Upper lobe of left lung (tissue), 6 donors: Measurements from ENCODE around the gene AIMP2. TPM values are rescaled to one million over a fixed set of nuclear protein-coding genes. Genes with fewer than 3 reads are reported as not detected.
"Not testable (repeated sequence)": the region's sequence is repeated elsewhere in the genome, so short reads cannot be mapped to it uniquely, and the experiment has no call there.

Experiments
- ATAC-seq, 2 donors: fragments of 200-7000 bp; cut with Tn5 transposase; one replicate each; pipeline ENCODE4 v1.9.1; 2022; ENCODE audit warnings: mild to moderate bottlenecking in 2 of 2, moderate library complexity in 2 of 2; ENCODE audit not compliant: low FRiP score in 2 of 2
- DNase-seq, 2 donors: peaks; one replicate each; pipeline ENCODE4 v3.0.0-alpha.2; 2019 to 2020
- H3K27ac ChIP-seq, 4 donors: fragments of 200-600 bp; sonication (generic); one replicate each; pipeline ENCODE4 v1.5.1; 2016 to 2019
- H3K27me3 ChIP-seq, 4 donors: fragments of 200-600 bp; sonication (generic); one replicate each; pipeline ENCODE4 v1.5.1; 2017 to 2019
- H3K36me3 ChIP-seq, 4 donors: fragments of 200-600 bp; sonication (generic); one replicate each; pipeline ENCODE4 v1.5.1; 2016 to 2019
- H3K4me1 ChIP-seq, 4 donors: fragments of 200-600 bp; sonication (generic); one replicate each; pipeline ENCODE4 v1.5.1; 2018 to 2019
- H3K4me3 ChIP-seq, 4 donors: fragments of 200-600 bp; sonication (generic); one replicate each; pipeline ENCODE4 v1.5.1; 2017 to 2019; ENCODE audit warnings: mild to moderate bottlenecking in 2 of 4, moderate library complexity in 1 of 4
- H3K9me3 ChIP-seq, 4 donors: fragments of 200-600 bp; sonication (generic); one replicate each; pipeline ENCODE4 v1.5.1; 2018 to 2019
- CTCF ChIP-seq, 6 experiments: fragments of 450-650 bp in 4 of 6; fragments of 200-600 bp in 2 of 6; sonication (generic) in 2 of 6; IDR thresholded peaks; one replicate each; pipeline ENCODE4 v1.5.1; 2016 to 2019; ENCODE audit warnings: antibody characterized with exemption in 6 of 6
- EP300 ChIP-seq, 4 donors: sonication (generic); formaldehyde crosslinking; IDR thresholded peaks; one replicate each; pipeline ENCODE4 v1.5.1; 2017; ENCODE audit warnings: antibody characterized with exemption in 4 of 4, control low read depth in 2 of 4
- POLR2A ChIP-seq, 4 donors: fragments of 450-650 bp; IDR thresholded peaks; one replicate each; pipeline ENCODE4 v1.5.1; 2016 to 2017; ENCODE audit warnings: antibody characterized with exemption in 4 of 4, mild to moderate bottlenecking in 2 of 4
- POLR2AphosphoS5 ChIP-seq, 2 donors: sonication (generic); formaldehyde crosslinking; IDR thresholded peaks; one replicate each; pipeline ENCODE4 v1.5.1; 2017; ENCODE audit warnings: antibody characterized with exemption in 2 of 2
- WGBS, 2 donors: methylation state at CpG; one replicate each; pipeline ENCODE4 v1.1.5; 2017 to 2018; 5-methylcytosine and 5-hydroxymethylcytosine counted together
- total RNA-seq, 6 donors: library from RNA; depleted of rRNA in 4 of 6; stranded (reverse); fragments of >200 nt in 4 of 6; gene quantifications; one replicate each; pipeline versions ENCODE4 v1.1.0 to v1.2.1, GENCODE V29; 2016 to 2021
- donor health status: DM: no; HTN: no; CAD: no; lungs with moderate emphysema.
- donor health status: DM: no; HTN: yes; CAD: no; lungs with severe emphysema.

Gene AIMP2
- total RNA-seq, 6 donors from 2014 or later = 8.4 to 58.1 (median 25.3) TPM

GRCh38 chr7:6035165-6035564 is 26.1 kb downstream of the AIMP2 start:
- TF ChIP-seq POLR2A (IDR thresholded peaks at IDR 0.05) = no peak
- TF ChIP-seq EP300 (IDR thresholded peaks at IDR 0.05) = no peak
- TF ChIP-seq POLR2AphosphoS5 (IDR thresholded peaks at IDR 0.05) = no peak
- no peak for TF ChIP-seq CTCF (IDR thresholded peaks at IDR 0.05)
- DNase-seq (no peak), ATAC-seq (no peak)
- Histone ChIP-seq H3K4me3 (no peak overlapping the region), H3K27me3 (no peaks in the 10 kb centered on the region), H3K9me3 (no peaks in the 10 kb centered on the region), H3K4me1 (no peaks in the 10 kb centered on the region), H3K27ac (no peak overlapping the region), H3K36me3 (peaks cover 20 to 94% (median 62%) of the 10 kb centered on the region in 4 donors)
- 91 to 96% methylated on average over 10 of the region's 10 CpGs for WGBS, 2 donors

DNA sequence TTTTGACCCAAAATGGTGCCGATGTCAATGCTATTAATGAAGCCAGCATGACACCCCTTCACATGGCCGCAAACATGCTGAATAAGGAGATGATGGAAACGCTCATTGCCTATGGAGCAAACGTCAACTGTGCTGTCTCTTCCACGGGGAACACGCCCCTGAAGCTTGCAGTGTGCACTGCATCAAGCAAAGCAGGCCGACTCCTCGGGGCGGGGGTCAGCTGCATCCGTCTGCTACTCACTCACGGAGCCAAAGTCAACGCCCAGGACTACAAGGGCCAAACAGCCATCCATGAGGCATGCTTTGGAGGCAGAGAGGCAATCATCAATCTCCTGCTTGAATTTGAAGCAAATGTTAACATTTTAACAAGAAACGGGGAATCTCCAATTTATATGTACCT is 26.6 kb downstream of the AIMP2 start:
- Histone ChIP-seq H3K27me3 (no peaks in the 10 kb centered on the region), H3K9me3 (no peaks in the 10 kb centered on the region), H3K4me3 (no peak overlapping the region), H3K36me3 (peaks cover 25 to 94% (median 67%) of the 10 kb centered on the region in 4 donors), H3K27ac (no peak overlapping the region), H3K4me1 (no peaks in the 10 kb centered on the region)
- no peak for DNase-seq
- WGBS, 2 donors = 94 to 100% methylated on average over 9 to 13 of the region's 13 CpGs
- TF ChIP-seq POLR2A (IDR thresholded peaks at IDR 0.05) = no peak
- no peak for TF ChIP-seq EP300 (IDR thresholded peaks at IDR 0.05)
- TF ChIP-seq CTCF (IDR thresholded peaks at IDR 0.05) = no peak
- TF ChIP-seq POLR2AphosphoS5 (IDR thresholded peaks at IDR 0.05) = no peak
- ATAC-seq = no peak

- no peak for ATAC-seq
- TF ChIP-seq EP300 (IDR thresholded peaks at IDR 0.05) (no peak), CTCF (IDR thresholded peaks at IDR 0.05) (no peak), POLR2A (IDR thresholded peaks at IDR 0.05) (no peak), POLR2AphosphoS5 (IDR thresholded peaks at IDR 0.05) (no peak)
- Histone ChIP-seq H3K27me3 (no peaks in the 10 kb centered on the region), H3K36me3 (peaks cover 29 to 84% (median 48%) of the 10 kb centered on the region in 4 donors), H3K27ac (no peak overlapping the region), H3K9me3 (no peaks in the 10 kb centered on the region), H3K4me3 (no peak overlapping the region), H3K4me1 (no peaks in the 10 kb centered on the region)
- DNase-seq = no peak
- WGBS, 2 donors = 74 to 87% methylated on average over 4 of the region's 4 CpGs
These were observed 40.7 kb downstream of the AIMP2 start for GRCh38 chr7:6049780-6050179.

- H3K4me3 ChIP-seq, H3K9me3 ChIP-seq, H3K27me3 ChIP-seq, ATAC-seq, DNase-seq, H3K4me1 ChIP-seq: not testable (repeated sequence)
- peak overlapping the region in 1 of 4 donors; percentile 35 for H3K27ac ChIP-seq
- 91 to 92% methylated on average over 9 of the region's 9 CpGs for WGBS, 2 donors
- peaks cover 21 to 70% (median 37%) of the 10 kb centered on the region in 4 donors for H3K36me3 ChIP-seq
These were observed 42.1 kb downstream of the AIMP2 start for GRCh38 chr7:6051185-6051584.

DNA sequence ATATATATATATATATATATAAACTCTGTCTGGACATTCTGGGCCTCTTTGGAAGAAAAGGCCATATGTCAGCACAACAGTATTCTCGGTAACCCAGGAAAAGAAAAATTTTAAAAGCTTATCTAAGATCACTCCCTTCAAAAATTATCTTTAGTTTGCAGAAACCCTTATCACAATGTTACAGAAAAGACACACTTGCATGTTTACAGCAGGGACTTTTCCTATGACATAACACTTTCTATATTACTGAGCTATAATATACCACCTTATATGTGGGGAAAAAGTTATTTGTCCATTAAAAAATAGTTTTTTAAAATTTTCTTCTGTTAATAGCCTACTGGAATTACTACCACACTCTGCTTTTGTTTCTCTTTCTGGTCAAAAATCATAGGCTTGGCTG is 47.5 kb downstream of the AIMP2 start:
- WGBS, 2 donors = 42 to 58% methylated on average over 1 of the region's 1 CpG
- H3K27me3 ChIP-seq = no peaks in the 10 kb centered on the region
- no peak for ATAC-seq
- H3K27ac ChIP-seq = no peak overlapping the region
- no peak overlapping the region for H3K4me3 ChIP-seq
- no peak for DNase-seq
- H3K4me1 ChIP-seq = peaks cover 14 to 25% (median 20%) of the 10 kb centered on the region in 4 donors
- H3K36me3 ChIP-seq = peaks cover 5 to 29% (median 7%) of the 10 kb centered on the region in 4 donors
- H3K9me3 ChIP-seq = no peaks in the 10 kb centered on the region
- no peak for TF ChIP-seq POLR2AphosphoS5 (IDR thresholded peaks at IDR 0.05)
- no peak for TF ChIP-seq POLR2A (IDR thresholded peaks at IDR 0.05)
- no peak for TF ChIP-seq EP300 (IDR thresholded peaks at IDR 0.05)
- no peak for TF ChIP-seq CTCF (IDR thresholded peaks at IDR 0.05)
